ENCODE data around the gene MDFI.

MDFI gene

GRCh38 chr6:41641352-41641925 is 3.2 kb downstream of the MDFI start:
- no peaks in the 10 kb centered on the region for H3K36me3 ChIP-seq (ENCODE audit: control insufficient read depth in 2 of 2, insufficient read depth in 2 of 2, low read length in 2 of 2)
- H3K4me3 ChIP-seq (ENCODE audit: low read length in 2 of 2): no peak overlapping the region
- no peaks in the 10 kb centered on the region for H3K9me3 ChIP-seq (ENCODE audit: control insufficient read depth in 2 of 2, low read length in 2 of 2)
- no peaks in the 10 kb centered on the region for H3K4me1 ChIP-seq (ENCODE audit: control insufficient read depth in 2 of 2, insufficient read depth in 2 of 2, low read length in 2 of 2)
- H3K9ac ChIP-seq (ENCODE audit: low read depth in 1 of 2, low read length in 2 of 2): no peak overlapping the region
- H3K27ac ChIP-seq (ENCODE audit: low read depth in 2 of 2, low read length in 2 of 2): no peak overlapping the region
- H3K27me3 ChIP-seq (ENCODE audit: control insufficient read depth in 2 of 2, insufficient read depth in 2 of 2, low read length in 2 of 2): peaks cover 19 to 27% of the 10 kb centered on the region in 2 donors

DNA sequence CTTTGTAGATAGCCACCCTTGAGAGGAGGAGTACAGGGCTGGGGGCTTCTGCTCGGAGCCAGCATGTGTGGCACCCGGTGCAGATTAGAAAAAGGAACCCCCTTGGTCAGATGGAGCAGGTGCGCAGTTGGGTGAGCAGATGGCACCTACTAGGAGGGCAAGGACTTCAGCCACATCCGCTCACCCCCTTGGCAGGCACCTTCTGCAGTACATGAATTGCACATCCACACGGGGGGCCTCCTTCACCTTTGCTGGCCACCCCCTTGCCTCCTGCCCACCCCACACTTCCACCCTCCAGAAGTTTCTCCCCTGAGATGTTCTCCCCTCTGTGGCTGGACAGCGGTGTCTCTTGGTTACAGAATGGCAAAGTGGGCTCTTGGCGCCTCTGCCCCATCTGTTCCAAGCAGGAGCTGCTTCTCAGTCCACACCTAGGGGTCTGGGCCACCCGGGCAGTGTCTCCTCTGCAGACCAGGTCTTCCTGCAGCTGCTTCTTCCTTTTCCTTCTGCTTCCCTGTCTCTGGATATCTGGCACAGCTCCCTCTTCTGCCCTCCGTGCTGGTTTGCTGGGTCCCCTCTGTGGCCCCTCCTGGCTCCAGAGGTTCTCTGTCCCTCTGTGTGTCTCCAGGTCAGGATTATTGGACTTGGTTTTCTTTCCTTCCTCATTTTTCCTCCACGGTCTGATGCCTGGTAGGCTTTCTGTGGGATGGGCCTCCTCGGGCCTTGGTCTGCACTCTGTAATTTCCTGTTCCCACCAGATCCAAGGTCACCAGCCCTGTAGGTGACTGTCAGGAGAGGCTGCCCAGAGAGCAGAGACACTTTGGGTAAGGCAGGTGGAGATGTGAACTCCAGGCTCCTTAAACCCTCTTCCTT is 4.1 kb downstream of the MDFI start:
- H3K36me3 ChIP-seq (ENCODE audit: control insufficient read depth in 2 of 2, insufficient read depth in 2 of 2, low read length in 2 of 2): no peaks in the 10 kb centered on the region
- H3K9me3 ChIP-seq (ENCODE audit: control insufficient read depth in 2 of 2, low read length in 2 of 2): no peaks in the 10 kb centered on the region
- H3K4me3 ChIP-seq (ENCODE audit: low read length in 2 of 2): no peak overlapping the region
- H3K27me3 ChIP-seq (ENCODE audit: control insufficient read depth in 2 of 2, insufficient read depth in 2 of 2, low read length in 2 of 2): peaks cover 17 to 25% of the 10 kb centered on the region in 2 donors
- no peak overlapping the region for H3K9ac ChIP-seq (ENCODE audit: low read depth in 1 of 2, low read length in 2 of 2)
- H3K4me1 ChIP-seq (ENCODE audit: control insufficient read depth in 2 of 2, insufficient read depth in 2 of 2, low read length in 2 of 2): no peaks in the 10 kb centered on the region
- H3K27ac ChIP-seq (ENCODE audit: low read depth in 2 of 2, low read length in 2 of 2): no peak overlapping the region

DNA sequence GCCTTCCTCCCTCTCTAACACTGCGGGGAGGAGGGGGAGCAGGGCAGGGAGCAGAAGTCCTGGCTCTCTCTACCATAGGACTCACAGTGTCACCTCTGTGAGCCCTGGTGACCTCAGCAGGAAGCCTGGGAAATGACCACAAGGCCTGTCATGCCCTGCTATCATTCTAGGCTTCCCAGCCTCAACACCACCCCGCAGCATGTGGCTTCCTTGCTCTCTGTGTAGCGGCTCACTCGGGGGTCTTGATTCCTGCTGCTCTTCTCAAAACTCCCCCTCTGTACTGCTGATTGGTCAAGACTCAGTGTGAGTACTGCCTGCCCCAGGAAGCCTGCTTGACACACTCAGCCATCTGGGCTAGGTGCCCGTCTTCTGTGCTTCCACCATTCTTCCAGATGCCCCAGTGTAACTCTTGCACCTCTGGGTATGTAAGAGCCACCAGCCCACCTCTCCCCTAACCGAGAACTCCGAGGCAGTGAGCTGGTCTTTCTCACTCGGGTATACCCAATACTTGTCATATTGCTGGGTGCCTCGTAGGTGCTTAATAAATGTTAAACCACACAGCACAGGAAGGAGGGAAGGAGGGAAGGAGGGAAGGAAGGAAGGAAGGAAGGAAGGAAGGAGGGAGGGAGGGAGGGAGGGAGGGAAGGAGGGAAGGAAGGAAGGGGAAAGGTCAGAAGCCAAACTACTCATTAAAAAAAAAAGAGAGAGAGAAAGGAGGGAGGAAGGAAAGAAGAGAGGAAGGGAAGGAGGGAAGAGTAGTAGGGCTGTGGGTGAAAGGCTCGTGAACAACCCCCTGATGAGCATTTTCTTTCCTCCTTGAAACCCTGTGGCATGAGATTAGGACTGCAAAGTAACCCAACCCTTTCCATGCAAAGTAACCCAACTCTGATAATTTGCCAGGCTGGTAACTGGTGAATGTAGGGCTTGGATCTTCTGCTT is 5.0 kb downstream of the MDFI start:
- H3K4me3 ChIP-seq (ENCODE audit: low read length in 2 of 2): no peak overlapping the region
- no peaks in the 10 kb centered on the region for H3K9me3 ChIP-seq (ENCODE audit: control insufficient read depth in 2 of 2, low read length in 2 of 2)
- H3K4me1 ChIP-seq (ENCODE audit: control insufficient read depth in 2 of 2, insufficient read depth in 2 of 2, low read length in 2 of 2): no peaks in the 10 kb centered on the region
- H3K36me3 ChIP-seq (ENCODE audit: control insufficient read depth in 2 of 2, insufficient read depth in 2 of 2, low read length in 2 of 2): no peaks in the 10 kb centered on the region
- H3K27me3 ChIP-seq (ENCODE audit: control insufficient read depth in 2 of 2, insufficient read depth in 2 of 2, low read length in 2 of 2): peaks cover 10 to 22% of the 10 kb centered on the region in 2 donors
- H3K9ac ChIP-seq (ENCODE audit: low read depth in 1 of 2, low read length in 2 of 2): no peak overlapping the region
- H3K27ac ChIP-seq (ENCODE audit: low read depth in 2 of 2, low read length in 2 of 2): no peak overlapping the region

- no peaks in the 10 kb centered on the region for H3K9me3 ChIP-seq (ENCODE audit: control insufficient read depth in 2 of 2, low read length in 2 of 2)
- no peak overlapping the region for H3K4me3 ChIP-seq (ENCODE audit: low read length in 2 of 2)
- peaks cover 10 to 19% of the 10 kb centered on the region in 2 donors for H3K27me3 ChIP-seq (ENCODE audit: control insufficient read depth in 2 of 2, insufficient read depth in 2 of 2, low read length in 2 of 2)
- H3K36me3 ChIP-seq (ENCODE audit: control insufficient read depth in 2 of 2, insufficient read depth in 2 of 2, low read length in 2 of 2): no peaks in the 10 kb centered on the region
- no peak overlapping the region for H3K9ac ChIP-seq (ENCODE audit: low read depth in 1 of 2, low read length in 2 of 2)
- no peaks in the 10 kb centered on the region for H3K4me1 ChIP-seq (ENCODE audit: control insufficient read depth in 2 of 2, insufficient read depth in 2 of 2, low read length in 2 of 2)
- H3K27ac ChIP-seq (ENCODE audit: low read depth in 2 of 2, low read length in 2 of 2): no peak overlapping the region
Measured at GRCh38 chr6:41643899-41644269, 5.6 kb downstream of the MDFI start.

DNA sequence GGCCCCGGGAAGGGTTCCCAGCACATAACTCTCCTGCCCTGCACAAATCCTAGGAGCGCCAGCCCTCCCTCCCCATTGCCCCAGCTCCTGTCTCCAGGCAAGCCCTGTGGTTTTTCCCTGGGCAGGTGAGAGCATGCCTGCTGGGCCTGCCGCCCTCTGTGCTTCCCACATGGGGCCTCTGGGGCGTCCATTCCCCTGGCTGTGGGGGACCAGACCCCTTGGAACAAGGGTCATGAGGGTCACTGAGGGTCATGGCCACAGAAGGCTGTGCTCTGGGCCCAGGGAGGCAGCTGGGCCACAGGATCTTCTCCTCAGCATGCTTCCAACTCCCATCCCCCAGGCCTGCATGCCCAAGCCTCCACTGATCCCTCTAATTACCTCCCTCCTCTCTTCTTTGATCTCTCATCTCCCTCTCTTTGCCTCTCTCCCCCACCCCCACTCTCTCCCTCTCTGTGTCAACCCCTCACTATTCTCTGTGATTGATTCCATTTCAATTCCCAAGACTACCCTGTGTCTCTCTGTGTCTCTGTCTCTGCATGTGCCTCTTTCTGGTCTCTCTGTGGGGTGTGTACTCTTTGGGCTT is 6.1 kb downstream of the MDFI start:
- H3K27ac ChIP-seq (ENCODE audit: low read depth in 2 of 2, low read length in 2 of 2): no peak overlapping the region
- H3K27me3 ChIP-seq (ENCODE audit: control insufficient read depth in 2 of 2, insufficient read depth in 2 of 2, low read length in 2 of 2): peaks cover 6 to 14% of the 10 kb centered on the region in 2 donors
- H3K9me3 ChIP-seq (ENCODE audit: control insufficient read depth in 2 of 2, low read length in 2 of 2): no peaks in the 10 kb centered on the region
- no peaks in the 10 kb centered on the region for H3K4me1 ChIP-seq (ENCODE audit: control insufficient read depth in 2 of 2, insufficient read depth in 2 of 2, low read length in 2 of 2)
- H3K36me3 ChIP-seq (ENCODE audit: control insufficient read depth in 2 of 2, insufficient read depth in 2 of 2, low read length in 2 of 2): no peaks in the 10 kb centered on the region
- H3K4me3 ChIP-seq (ENCODE audit: low read length in 2 of 2): no peak overlapping the region
- no peak overlapping the region for H3K9ac ChIP-seq (ENCODE audit: low read depth in 1 of 2, low read length in 2 of 2)

- Histone ChIP-seq H3K4me1 (ENCODE audit: control insufficient read depth in 2 of 2, insufficient read depth in 2 of 2, low read length in 2 of 2) (no peaks in the 10 kb centered on the region), H3K9me3 (ENCODE audit: control insufficient read depth in 2 of 2, low read length in 2 of 2) (no peaks in the 10 kb centered on the region), H3K36me3 (ENCODE audit: control insufficient read depth in 2 of 2, insufficient read depth in 2 of 2, low read length in 2 of 2) (no peaks in the 10 kb centered on the region), H3K27me3 (ENCODE audit: control insufficient read depth in 2 of 2, insufficient read depth in 2 of 2, low read length in 2 of 2) (peaks cover 4 to 7% of the 10 kb centered on the region in 2 donors), H3K9ac (ENCODE audit: low read depth in 1 of 2, low read length in 2 of 2) (no peak overlapping the region), H3K4me3 (ENCODE audit: low read length in 2 of 2) (no peak overlapping the region), H3K27ac (ENCODE audit: low read depth in 2 of 2, low read length in 2 of 2) (no peak overlapping the region)
Measured at GRCh38 chr6:41645007-41645618, 6.8 kb downstream of the MDFI start.

DNA sequence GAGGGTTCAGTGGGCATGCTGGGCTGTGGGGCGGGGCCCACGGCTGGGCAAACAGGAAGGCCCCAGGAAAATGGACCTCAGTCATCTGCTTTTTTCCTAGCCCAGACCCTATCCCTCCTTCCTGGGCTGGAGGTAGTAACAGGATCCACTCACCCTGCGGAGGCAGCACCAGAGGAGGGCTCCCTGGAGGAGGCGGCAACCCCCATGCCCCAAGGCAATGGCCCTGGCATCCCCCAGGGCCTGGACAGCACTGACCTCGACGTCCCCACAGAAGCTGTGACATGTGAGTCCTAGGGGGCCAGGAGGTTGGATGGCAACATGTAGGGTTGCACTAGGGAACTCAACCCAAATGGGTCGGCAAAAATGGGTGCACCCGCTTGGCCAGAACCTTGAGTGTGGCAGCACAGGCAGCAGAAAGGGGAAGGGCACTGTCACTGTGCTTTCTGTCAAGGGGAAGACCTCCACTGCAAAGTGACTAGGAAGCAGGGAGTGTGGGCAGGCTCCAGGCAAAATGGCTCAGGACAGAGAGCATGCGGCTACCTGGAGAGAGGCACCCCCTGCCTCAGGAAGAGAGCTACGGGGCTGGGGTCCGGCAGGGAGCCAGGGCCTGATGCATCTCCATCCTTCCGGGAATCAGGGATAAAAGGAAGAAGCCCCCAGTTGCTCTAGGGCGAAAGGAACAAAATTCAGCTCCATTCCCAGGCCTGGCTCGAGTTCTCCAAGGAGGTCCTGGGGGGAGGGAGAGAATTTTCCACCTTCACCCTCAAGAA is 7.9 kb downstream of the MDFI start:
- H3K9ac ChIP-seq (ENCODE audit: low read depth in 1 of 2, low read length in 2 of 2): no peak overlapping the region
- H3K9me3 ChIP-seq (ENCODE audit: control insufficient read depth in 2 of 2, low read length in 2 of 2): no peaks in the 10 kb centered on the region
- H3K27ac ChIP-seq (ENCODE audit: low read depth in 2 of 2, low read length in 2 of 2): no peak overlapping the region
- H3K27me3 ChIP-seq (ENCODE audit: control insufficient read depth in 2 of 2, insufficient read depth in 2 of 2, low read length in 2 of 2): peaks cover 4 to 7% of the 10 kb centered on the region in 2 donors
- no peaks in the 10 kb centered on the region for H3K36me3 ChIP-seq (ENCODE audit: control insufficient read depth in 2 of 2, insufficient read depth in 2 of 2, low read length in 2 of 2)
- H3K4me3 ChIP-seq (ENCODE audit: low read length in 2 of 2): no peak overlapping the region
- H3K4me1 ChIP-seq (ENCODE audit: control insufficient read depth in 2 of 2, insufficient read depth in 2 of 2, low read length in 2 of 2): no peaks in the 10 kb centered on the region

GRCh38 chr6:41647061-41647511 is 8.8 kb downstream of the MDFI start:
- H3K27ac ChIP-seq (ENCODE audit: low read depth in 2 of 2, low read length in 2 of 2): no peak overlapping the region
- H3K4me1 ChIP-seq (ENCODE audit: control insufficient read depth in 2 of 2, insufficient read depth in 2 of 2, low read length in 2 of 2): no peaks in the 10 kb centered on the region
- H3K27me3 ChIP-seq (ENCODE audit: control insufficient read depth in 2 of 2, insufficient read depth in 2 of 2, low read length in 2 of 2): peaks cover 4 to 12% of the 10 kb centered on the region in 2 donors
- no peak overlapping the region for H3K9ac ChIP-seq (ENCODE audit: low read depth in 1 of 2, low read length in 2 of 2)
- H3K4me3 ChIP-seq (ENCODE audit: low read length in 2 of 2): no peak overlapping the region
- no peaks in the 10 kb centered on the region for H3K36me3 ChIP-seq (ENCODE audit: control insufficient read depth in 2 of 2, insufficient read depth in 2 of 2, low read length in 2 of 2)
- H3K9me3 ChIP-seq (ENCODE audit: control insufficient read depth in 2 of 2, low read length in 2 of 2): no peaks in the 10 kb centered on the region

GRCh38 chr6:41648070-41648585 is 9.9 kb downstream of the MDFI start:
- no peak overlapping the region for H3K9ac ChIP-seq (ENCODE audit: low read depth in 1 of 2, low read length in 2 of 2)
- no peak overlapping the region for H3K4me3 ChIP-seq (ENCODE audit: low read length in 2 of 2)
- H3K27ac ChIP-seq (ENCODE audit: low read depth in 2 of 2, low read length in 2 of 2): no peak overlapping the region
- H3K36me3 ChIP-seq (ENCODE audit: control insufficient read depth in 2 of 2, insufficient read depth in 2 of 2, low read length in 2 of 2): no peaks in the 10 kb centered on the region
- no peaks in the 10 kb centered on the region for H3K9me3 ChIP-seq (ENCODE audit: control insufficient read depth in 2 of 2, low read length in 2 of 2)
- H3K27me3 ChIP-seq (ENCODE audit: control insufficient read depth in 2 of 2, insufficient read depth in 2 of 2, low read length in 2 of 2): peaks cover 4 to 14% of the 10 kb centered on the region in 2 donors
- H3K4me1 ChIP-seq (ENCODE audit: control insufficient read depth in 2 of 2, insufficient read depth in 2 of 2, low read length in 2 of 2): no peaks in the 10 kb centered on the region

Data from mucosa of rectum (tissue), 2 donors.